UCSD-AML1 (cell line): ENCODE results near the gene PCDHA1.

ENCODE experiments used
- DNase-seq: peaks from one replicate; lab custom pipeline; 2025; ENCODE audit not compliant: unreplicated experiment; lab: John Stamatoyannopoulos, UW

Gene PCDHA1

DNA sequence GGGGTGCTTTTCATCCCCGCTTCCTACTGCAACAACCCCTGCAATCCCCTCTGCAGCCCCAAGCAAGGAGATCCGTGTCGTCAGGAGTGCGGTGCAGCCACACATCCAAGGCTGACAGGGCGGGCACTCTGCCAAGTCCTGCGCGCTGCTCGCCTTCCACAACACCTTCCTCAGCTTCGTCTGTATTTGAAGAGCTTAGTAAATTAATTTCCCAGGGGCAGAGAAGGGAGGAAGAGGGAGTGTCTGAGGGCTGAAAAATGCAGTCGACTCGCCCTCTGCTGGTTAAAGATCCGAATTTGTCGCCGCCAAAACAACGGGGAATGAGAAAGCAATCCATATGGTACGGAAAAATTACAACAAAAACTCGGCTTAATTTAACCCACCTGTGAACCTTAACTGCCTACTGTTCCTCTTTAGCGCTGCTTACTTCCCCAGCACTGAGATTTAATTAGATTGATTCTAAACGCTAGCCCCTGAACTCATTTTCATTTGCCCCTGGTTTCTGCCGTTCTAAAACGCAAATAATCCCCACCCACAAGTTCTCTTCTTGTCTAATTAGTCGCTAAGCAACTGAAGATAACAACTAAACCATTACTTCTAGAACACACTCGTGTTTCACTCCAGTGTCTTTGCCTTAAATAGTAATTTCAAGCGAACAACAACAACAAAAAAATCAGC, 254.3 kb downstream of the PCDHA1 start:
- no peak for DNase-seq

GRCh38 chr5:141040771-141041426, 255.0 kb downstream of the PCDHA1 start:
- peak; percentile 84 for DNase-seq

GRCh38 chr5:141041427-141041785, 255.5 kb downstream of the PCDHA1 start:
- DNase-seq, result no peak

DNA sequence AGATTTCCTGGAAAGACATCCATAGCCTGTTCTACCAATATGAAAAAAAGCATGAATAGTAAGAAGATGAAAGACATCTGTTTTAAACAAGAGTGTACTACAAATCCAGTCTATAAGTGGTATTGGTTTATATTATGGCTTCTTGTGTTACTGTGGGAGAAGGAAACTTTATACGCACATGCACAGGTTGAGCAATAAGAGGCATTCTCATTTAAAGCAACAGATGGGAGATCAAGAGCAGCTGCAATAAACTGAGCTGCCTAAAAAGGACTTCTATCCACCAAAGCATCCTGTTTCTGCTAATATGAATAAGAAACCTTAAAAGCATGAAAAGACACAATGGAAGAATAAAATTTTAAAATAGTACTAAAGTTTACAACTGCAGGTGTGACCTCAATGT, 256.6 kb downstream of the PCDHA1 start:
- no peak for DNase-seq

GRCh38 chr5:141050622-141051520, 264.9 kb downstream of the PCDHA1 start, which contains the start of gene PCDHB1:
PCDHB1 (plus strand) TSS chr5:141051374; CDS start chr5:141051471, 97 bp downstream.
- DNase-seq, result no peak

DNA sequence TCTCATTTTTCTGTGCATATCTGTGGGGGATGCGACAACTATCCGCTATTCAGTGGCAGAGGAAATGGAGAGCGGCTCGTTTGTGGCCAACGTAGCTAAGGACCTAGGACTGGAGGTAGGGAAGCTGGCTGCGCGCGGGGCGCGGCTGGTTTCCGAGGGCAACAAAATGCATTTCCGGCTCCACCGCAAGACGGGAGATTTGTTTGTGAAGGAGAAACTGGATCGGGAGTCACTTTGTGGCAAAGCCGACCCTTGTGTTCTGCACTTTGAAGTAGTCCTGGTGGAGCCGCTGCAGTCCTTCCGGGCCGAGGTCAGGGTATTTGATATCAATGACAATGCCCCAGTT, 265.6 kb downstream of the PCDHA1 start:
- no peak for DNase-seq
